ENCODE data around the gene MYO7B.
"Not testable (repeated sequence)": the region's sequence is repeated elsewhere in the genome, so short reads cannot be mapped to it uniquely, and the experiment has no call there.

The MYO7B gene

DNA sequence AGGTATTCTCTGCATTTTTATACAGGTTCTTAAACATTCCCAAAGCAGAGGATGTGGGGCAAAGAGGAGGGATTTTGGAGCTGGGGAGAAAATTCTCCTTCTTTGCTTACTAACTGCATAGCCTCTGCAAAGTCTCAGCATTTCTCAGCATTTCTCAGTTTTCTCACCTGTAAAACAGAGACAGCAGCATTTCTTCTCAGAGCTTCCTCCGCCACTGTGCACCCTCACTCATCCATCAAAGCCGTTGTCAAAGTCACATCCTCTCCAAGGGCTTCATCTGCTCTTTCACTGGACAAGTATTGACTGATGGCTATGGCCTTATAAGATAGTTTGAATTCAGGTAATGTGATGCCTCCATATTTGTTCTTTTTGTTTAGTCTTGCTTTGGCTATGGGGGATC, 17.4 kb downstream of the MYO7B start:
- no peak for FAIRE-seq

DNA sequence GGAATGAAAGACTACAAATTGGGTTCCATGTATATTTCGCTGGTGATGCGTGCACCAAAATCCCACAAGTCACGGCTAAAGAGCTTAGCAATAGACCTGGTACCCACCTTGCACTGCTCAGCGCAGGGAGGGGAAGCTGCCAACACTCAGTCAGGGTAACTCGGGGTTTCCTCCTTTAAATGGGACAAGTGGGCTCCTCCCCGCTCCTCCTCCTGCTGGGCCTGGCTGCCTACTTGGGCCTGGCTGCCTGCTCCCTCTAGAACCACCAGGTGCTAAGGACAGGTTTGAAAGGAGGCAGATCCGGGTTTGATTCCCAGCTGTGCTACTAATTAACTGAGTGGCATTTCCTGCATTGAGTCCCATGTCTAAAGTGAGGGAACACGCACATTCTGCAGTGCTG, 23.4 kb downstream of the MYO7B start:
- no peak for FAIRE-seq

DNA sequence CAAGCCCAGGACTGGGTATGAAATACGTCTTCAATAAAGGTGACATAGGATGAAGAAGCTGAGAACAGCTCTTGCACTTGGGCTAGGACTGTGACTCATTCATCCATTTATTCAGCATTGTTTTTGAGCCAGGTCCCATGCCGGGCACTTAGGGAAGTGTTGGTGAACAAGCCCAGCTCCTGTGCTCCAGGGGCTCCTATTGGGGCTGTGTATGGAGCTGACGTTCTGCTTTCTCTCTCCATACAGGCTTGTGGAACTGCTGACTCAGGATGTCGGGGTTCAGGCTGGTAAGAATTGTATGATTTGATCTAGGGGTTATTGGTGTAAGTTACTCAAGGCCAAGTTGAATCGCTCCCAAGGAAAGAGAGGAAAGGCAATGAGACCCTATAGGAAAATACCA, 24.0 kb downstream of the MYO7B start:
- FAIRE-seq = no peak

DNA sequence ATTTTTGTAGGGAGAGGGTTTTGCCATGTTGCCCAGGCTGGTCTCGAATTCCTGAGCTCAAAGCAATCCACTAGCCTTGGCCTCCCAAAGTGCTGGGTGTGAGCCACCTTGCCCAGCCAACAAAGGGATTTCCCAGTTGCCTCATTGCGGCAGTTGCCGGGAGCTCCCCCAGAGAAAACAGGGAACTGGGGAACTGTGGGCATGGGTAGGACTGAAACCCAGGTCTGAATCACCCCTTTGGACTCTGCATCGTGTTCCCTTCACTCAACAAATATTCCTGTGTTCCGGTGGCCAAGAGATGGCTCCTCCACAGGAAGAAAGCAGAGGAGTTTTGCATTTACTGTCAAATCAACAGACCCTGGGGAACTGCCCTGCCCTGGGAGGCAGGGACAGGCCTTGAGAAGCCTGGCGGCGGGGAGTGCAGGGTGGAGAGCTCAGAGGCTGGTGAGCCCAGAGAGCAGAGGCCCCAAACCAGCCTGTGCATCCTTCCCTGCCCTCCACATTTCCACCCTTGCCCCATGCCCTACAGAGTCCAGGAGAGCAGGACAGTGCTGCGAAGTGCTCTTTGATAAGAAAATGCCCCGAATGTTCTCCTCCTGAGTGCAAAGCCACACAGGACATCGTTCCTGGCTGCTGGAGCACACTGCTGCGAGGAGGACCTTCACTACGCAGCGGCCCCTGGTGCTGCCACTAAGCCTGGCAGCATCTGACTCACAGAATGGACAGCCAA, 24.9 kb downstream of the MYO7B start:
- no peak for FAIRE-seq

DNA sequence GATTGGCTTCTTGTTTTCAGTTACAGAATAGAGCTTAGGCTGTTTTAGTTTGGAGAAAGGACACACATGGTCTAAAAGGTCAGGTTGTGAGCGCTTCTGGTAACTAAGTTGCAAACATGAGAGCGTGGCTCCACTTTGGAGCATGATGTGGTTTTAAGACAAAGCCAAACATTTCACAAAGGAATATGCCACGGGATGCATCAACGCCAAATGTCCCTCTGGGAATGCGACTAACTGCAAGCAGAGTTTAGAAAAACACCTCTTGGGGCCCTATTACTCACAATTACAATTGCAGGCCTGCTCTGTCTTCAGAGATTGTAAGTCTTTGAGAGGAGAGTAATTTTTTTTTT, 25.4 kb downstream of the MYO7B start:
- FAIRE-seq = no peak

DNA sequence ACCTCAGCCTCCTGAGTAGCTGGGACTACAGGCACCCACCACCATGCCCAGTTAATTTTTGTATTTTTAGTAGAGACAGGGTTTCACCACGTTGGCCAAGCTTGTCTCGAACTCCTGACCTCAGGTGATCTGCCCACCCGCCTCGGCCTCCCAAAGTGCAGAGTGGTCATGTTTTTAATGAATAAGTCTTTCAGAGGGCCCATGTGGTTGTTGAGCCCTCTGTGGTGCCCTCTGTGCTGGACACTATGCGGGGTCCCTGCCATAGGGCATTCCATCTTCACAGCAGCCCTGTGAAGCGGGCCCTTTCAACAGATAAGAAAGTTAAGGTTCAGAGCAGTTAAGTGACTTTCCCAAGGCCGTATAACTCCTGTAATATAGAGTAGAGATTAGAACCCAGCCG, 25.9 kb downstream of the MYO7B start:
- FAIRE-seq = no peak

DNA sequence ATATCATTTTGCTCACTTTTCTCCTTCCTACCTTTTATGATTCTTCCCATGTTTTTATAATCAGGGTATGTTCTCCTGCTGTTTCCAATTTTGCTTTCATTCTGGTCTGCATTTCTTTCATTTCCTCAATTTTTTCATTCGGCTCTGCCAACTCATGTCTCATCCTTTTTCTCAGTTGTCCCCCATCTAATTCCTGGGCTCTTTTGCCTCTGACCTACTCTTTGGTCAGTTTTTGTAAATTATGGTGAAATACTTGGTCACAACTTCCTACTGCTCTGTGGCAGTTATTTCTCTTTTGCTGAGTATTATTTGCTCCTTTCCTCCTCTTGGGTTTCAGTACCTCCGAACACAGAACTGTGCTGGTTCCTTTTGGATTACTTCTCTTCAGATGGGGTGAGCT, 27.5 kb downstream of the MYO7B start:
- no peak for FAIRE-seq

DNA sequence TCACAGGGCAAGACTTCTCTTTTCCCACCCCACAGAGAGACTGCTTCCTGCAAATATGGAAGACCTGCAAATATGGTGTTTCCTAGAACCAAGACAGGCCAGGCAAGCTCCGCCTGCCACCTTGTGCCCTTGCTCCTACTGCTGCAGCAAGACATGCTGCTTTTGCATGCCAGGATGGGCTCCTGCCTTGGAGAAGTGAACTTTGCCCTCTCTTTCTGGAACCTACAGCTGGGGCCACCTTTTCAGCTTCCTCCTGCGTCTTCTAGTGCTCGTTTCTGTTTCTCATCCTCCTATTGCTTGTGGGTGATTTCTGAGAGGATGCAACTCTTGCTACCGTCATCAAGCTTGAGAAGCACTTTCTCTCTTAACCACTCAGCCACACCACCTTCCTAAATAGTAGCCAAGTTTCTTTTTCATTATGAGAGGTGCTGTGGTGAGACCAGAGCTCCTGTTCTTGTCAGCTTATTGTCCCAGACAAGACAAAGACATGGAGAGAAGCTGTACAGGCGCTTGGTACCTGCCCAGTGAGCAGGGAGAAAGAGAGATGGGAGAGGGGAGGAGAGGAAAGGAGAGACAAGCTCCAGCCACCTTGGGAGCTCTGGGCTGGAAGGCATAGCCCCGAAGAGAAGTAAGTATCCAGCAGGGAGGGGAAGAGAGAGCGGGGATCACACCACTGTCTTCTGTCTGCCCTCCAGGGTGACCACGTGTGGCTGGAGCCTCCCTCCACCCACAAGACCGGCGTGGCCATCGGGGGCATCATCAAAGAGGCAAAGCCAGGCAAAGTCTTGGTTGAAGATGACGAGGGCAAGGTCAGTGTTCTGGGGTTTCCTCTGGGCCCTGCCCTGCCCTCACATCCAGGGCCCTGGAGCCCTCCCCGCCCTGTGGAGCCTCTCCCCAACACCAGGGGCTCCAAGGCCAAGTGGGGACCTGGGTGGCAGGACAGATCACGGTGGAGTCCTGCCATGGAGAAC, 28.3 kb downstream of the MYO7B start:
- FAIRE-seq = no peak

DNA sequence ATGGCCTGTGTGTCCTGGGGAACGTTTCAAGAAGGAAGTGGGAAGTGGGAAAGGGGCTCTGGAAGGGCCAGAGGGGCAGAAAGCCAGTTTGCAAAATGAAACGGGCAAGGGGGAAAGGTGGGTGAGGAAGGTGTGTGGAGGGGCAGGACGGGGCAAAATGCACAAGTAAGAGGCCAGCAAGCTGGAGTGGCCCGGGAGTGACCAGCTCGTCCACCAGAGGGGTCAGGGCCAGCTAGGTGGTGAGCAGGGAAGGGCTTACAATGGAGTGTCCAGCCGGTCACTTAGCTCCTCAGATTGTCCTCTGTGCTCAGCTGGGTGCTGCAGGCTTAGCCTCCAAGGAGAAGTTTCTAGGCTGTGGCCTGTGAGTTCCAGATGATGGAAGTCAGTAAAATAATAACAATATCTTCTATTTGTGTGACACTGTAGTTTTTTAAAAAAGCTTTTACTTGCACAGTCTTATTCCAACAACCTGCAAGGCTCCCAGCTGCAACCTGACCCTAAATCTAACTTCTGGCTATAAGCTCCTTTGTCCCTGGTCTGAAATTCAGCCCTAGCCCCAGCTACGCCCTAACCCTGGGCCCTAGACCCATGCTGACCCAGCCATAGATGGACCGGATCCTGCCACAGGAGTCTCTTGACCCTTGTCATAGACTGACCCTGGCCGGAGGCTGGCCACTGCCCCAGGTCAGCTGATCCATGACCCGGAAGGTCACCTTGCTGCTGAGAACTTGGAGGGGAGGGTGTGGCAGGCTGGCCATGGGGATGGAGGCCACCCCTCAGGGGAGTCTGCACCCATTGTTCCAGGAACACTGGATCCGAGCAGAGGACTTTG, 29.2 kb downstream of the MYO7B start:
- FAIRE-seq = no peak

DNA sequence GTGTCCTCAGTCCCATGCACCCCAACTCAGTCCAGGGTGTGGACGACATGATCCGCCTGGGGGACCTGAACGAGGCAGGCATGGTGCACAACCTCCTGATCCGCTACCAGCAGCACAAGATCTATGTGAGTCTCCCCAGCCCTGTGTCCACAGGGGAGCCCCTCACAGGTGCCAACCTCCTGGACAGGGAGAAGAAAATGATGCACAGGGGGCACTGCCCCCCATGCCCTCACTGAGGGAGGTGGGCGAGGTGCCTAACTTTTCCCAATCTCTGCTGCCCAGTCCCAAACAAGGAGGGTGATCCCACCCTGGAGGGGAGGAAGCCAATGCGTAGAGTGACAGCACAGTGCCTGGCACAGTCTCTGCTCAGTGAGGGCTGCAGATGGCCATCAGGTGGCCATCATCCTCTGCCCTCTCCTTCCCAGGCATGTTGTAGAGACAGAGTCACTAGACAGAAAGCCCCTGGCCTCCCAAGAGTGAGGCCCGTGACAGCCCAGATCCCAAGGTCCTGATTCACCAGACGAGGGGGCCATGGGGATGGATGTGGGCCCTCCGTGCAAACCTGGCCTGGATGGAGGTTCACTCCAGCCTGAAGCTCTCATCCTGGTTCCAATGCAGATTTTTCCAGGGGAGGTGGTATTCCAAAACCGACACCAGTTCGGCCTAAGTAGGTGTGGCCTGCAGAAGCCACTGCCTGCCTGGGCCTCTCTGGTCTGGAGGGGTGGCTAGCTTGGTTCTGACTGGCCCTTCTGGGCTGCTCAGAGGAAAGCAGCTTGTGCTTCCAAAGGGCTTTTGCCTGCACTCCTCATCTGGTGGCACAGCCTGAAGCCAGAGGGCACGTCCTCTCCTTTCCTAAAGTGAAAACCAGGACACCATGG, 30.0 kb downstream of the MYO7B start:
- no peak for FAIRE-seq

DNA sequence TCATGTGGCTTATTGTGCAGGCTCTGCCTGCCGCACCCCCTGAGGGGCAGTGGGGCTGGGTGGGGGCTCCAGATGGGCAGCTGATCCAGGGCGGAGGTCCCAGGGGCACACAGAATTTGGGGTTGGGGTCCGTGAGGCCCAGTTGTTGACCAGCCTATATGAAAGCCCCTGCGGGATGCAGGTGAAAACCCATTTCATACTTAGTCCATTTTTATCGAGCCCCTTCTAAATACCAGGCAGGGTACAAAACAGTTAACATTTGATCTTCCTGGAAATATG, 30.6 kb downstream of the MYO7B start:
- no peak for FAIRE-seq

DNA sequence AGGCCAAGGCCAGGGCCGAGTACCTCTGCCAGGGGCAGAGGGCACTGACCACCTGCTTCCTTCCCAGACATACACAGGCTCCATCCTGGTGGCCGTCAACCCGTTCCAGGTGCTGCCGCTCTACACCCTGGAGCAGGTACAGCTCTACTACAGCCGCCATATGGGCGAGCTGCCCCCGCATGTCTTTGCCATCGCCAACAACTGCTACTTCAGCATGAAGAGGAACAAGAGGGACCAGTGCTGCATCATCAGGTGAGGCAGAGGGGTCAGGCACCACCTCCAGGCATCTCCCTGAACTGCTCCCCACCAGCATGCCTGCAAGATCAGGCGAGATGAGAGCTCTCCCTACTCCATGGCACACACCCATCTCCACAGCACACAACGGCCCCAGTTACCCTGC, 31.1 kb downstream of the MYO7B start:
- no peak for FAIRE-seq

DNA sequence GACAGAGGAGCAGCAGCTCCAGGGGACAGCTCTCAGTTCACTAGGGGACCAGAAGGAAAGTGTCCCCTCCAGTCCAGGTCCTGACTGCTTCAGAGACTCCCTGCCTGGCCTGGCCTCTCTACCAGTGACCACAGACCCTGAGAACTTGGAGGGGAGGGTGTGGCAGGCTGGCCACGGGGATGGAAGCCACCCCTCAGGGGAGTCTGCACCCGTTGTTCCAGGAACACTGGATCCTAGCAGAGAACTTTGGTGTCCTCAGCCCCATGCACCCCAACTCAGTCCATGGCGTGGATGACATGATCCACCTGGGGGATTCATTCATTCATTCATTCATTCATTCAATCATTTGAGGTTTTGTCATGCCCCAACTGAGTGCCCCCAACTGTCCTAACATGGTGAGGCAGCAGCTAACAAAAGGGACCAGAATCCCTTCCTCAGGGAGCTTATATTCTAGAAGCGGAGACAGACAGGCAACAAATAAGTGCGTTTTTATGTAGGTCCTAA, 31.9 kb downstream of the MYO7B start:
- FAIRE-seq = no peak

DNA sequence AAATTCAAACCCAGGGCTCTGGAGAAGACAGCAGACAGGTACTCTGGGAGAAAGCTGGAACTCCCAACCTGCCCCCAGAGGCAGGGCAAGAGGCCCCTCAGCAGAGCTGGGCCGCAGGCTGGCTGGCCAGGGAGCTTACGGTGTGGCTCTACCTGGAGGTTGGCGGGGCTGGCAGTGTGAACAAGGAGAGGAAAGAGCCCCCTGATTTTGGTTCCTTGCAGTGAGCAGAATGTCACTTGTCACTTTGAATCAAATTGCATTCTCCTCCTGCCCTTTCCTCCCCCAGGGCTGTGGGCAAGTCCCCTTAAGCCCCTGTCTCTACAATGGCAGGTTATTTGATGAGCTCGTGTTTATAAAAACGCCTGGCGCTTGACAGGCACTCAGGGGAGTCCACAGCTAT, 32.6 kb downstream of the MYO7B start:
- FAIRE-seq = no peak

DNA sequence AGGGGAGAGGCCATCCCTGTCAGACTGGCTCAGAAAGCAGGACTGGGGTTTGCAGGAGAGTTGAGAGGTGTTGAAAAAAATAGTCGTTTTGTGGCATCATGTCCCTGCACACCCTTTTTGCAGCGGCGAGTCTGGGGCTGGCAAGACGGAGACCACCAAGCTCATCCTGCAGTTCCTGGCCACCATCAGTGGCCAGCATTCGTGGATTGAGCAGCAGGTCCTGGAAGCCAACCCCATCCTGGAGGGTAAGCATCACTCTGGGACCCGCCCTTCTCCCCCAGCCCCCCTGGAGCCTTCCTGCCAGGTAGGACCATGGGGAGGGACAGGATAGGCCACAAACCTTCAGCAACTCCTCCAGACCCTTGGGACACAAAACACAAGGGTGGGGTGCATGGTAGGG, 34.2 kb downstream of the MYO7B start:
- no peak for FAIRE-seq

DNA sequence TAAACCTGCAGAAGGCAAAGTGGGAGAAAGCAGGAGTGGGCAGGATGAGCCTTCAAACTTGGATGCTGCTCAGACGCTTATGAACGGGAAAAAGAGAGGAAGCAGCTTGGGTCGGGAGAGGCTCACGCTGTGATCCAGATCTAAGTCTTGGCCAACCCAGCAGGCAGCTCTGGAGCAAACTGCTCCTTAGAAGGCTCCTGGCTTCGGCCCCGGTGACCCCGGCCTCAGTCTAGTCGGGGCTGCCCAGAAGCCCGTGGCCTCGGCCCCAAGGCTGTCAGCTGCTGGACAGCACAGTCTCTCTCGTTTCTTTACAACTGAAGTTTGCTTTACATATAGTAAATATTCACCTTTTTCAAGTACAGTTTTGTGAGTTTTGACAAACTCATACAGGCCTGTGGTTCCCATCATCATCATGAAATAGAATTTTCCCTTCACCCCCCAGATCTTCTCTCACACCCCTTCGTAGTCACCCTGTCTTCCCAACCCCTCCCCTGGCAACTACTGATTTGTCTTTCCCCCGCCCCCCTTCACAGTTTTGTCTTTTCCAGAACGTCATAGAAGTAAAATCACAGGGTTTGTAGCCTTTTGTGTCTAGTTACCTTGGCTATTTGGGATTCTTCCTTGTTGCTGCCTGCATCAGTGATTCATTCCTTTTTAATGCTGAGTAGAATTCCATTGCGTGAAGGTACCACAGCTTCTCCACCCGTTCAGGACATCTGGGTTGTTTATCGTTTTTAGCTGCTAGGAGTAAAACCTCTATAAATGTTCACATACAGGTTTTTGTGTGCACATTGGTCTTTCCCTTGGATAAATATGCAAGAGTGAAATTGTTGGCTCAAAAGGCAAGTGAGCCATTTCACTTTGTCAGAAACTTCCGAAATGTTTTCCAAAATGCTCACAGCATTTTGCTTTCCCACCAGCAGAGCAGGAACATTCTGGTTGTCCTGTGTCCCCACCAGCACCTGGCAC, 35.1 kb downstream of the MYO7B start:
- no peak for FAIRE-seq

DNA sequence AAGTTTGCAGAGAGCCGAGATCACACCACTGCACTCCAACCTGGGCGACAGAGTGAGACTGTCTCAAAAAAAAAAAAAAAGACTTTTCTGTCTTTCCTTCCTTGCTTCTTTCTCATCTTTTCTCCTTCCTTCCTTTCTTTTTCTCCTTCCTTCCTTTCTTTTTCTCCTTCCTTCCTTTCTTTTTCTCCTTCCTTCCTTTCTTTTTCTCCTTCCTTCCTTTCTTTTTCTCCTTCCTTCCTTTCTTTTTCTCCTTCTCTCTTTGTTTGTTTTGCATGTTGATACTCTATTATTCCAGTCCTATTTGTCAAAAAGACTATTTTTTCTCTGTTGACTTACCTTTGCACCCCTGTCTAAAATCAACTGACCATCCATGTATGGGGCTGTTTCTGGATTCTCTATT, 36.9 kb downstream of the MYO7B start:
- not testable (repeated sequence) for FAIRE-seq

DNA sequence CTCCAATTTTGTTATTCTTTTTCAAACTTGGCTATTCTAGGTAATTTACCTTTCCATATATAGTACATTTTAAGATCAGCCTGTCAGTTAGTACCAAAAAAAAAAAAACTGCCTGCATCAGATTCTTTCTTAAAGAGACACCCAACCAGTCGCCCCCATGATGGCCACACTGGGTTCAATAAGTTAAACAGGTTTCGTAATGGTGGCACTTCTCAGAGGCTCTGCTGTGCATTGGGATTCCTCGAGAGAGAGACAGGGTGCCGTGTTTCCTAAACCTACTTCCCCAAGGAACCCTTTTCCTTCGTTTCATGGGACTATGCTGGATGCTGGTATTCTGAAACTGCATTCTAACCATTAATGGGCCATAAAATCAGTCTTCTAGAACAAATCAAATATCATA, 37.4 kb downstream of the MYO7B start:
- FAIRE-seq = no peak

DNA sequence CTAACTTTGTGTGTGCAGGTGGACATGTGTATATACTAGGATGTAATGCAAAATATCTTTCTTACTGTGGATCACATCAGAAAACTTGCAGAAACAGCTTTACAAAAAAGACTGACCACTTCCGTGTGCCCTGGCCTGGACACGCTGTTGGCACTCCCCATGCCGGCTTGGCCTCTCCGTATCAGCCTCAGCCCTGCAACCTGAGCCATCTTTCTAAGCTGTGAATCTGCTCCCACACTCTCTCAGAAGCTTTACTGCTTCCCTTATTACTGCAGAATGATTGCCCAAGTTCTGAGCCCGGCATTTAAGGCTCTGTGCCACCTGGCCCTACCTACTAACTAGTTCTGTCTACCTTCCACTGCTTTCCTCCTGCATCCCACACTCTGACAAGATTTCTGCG, 37.8 kb downstream of the MYO7B start:
- FAIRE-seq = no peak

DNA sequence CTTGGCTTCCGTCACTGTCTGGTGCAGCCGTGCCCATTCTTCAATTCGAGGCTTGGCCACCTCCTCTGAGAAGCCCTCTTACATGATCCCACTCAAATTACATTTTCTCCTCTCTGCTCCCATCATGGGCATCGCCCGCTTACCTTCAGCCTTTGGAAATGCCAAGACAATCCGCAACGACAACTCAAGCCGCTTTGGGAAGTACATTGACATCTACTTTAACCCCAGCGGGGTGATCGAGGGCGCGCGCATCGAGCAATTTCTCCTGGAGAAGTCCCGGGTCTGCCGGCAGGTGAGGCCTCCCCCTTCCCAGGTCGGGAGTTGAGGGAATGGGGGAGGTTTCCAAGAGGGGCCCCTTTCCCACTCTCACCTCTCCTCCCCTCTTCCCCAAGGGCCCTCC, 38.3 kb downstream of the MYO7B start:
- FAIRE-seq = no peak

DNA sequence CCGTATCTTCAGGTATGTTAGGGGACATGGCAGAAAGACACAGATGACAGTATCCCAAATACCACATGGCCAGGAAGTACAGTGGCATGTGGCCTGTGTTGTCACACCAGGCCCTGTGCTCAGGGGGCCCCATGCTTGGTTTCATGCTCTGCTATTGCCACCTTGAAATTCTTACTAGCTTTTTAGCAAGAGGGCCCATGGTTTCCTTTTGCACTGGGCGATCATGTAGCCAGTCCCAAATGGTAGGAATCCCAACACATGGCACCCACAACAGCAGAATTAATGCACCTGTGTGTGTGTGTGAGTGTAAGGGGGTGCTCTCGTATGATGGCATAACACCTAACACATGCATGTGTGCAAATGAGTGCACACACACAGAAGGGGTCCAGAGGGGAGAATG, 39.2 kb downstream of the MYO7B start:
- FAIRE-seq = no peak

Data from endometrium (tissue), 2 donors.